GM23338 (cell line): ENCODE measurements around the gene TUBA1B.

Source experiments
- CREB1 ChIP-seq: fragments of 250-450 bp; sonication (Bioruptor Pico); IDR thresholded peaks from 2 replicates; pipeline ENCODE4 v1.5.0; 2020; ENCODE audit warnings: low read depth, mild to moderate bottlenecking, moderate library complexity
- CTCF ChIP-seq, 2 experiments: fragments of 200-600 bp in 1 of 2; sonication (generic) in 1 of 2; conservative IDR thresholded peaks; 2 replicates each; pipeline versions ENCODE4 v1.5.1 to v1.6.1; 2016 to 2017; ENCODE audit warnings: antibody characterized with exemption in 2 of 2, low read depth in 2 of 2, mild to moderate bottlenecking in 2 of 2, moderate library complexity in 1 of 2
- ETS1 ChIP-seq: IDR thresholded peaks from 2 replicates; pipeline ENCODE4 v1.6.1; 2016; ENCODE audit warnings: antibody characterized with exemption
- EZH2 ChIP-seq: fragments of 200-600 bp; sonication (generic); IDR thresholded peaks from one replicate; pipeline ENCODE4 v1.8.0; 2017; ENCODE audit warnings: antibody characterized with exemption, mild to moderate bottlenecking, low read depth; ENCODE audit not compliant: unreplicated experiment
- EZH2phosphoT487 ChIP-seq: fragments of 200-600 bp; sonication (generic); IDR thresholded peaks from one replicate; pipeline ENCODE4 v1.8.1; 2018; ENCODE audit warnings: antibody characterized with exemption; ENCODE audit not compliant: unreplicated experiment
- NANOG ChIP-seq: IDR thresholded peaks from 2 replicates; pipeline ENCODE4 v1.6.1; 2016; ENCODE audit warnings: antibody characterized with exemption, borderline replicate concordance
- POLR2AphosphoS5 ChIP-seq: IDR thresholded peaks from 2 replicates; pipeline ENCODE4 v1.6.1; 2016; ENCODE audit warnings: antibody characterized with exemption, low read depth
- REST ChIP-seq: IDR thresholded peaks from one replicate; pipeline ENCODE4 v1.6.1; 2018; ENCODE audit warnings: antibody characterized with exemption; ENCODE audit not compliant: unreplicated experiment
- STAT1 ChIP-seq: IDR thresholded peaks from one replicate; pipeline ENCODE4 v1.6.1; 2016; ENCODE audit warnings: antibody characterized with exemption; ENCODE audit not compliant: unreplicated experiment
- ZNF114 ChIP-seq: fragments of 250-450 bp; sonication (Bioruptor Pico); IDR thresholded peaks from 2 replicates; pipeline ENCODE4 v1.5.0; 2020; ENCODE audit warnings: mild to moderate bottlenecking, moderate library complexity
- ZNF331 ChIP-seq: fragments of 250-450 bp; sonication (Bioruptor Pico); IDR thresholded peaks from 2 replicates; pipeline ENCODE4 v1.5.0; 2020; ENCODE audit warnings: low read depth, mild to moderate bottlenecking, moderate library complexity

- TF ChIP-seq ETS1: no peak
- no peak for TF ChIP-seq EZH2phosphoT487
- TF ChIP-seq CTCF (conservative IDR thresholded peaks at IDR 0.05; ENCODE audit: low read depth in 2 of 2): no peak
- no peak for TF ChIP-seq EZH2
- TF ChIP-seq POLR2AphosphoS5: no peak
- TF ChIP-seq ZNF331 (CRISPR knock-in tag): no peak
- TF ChIP-seq REST: no peak
- no peak for TF ChIP-seq STAT1
- no peak for TF ChIP-seq CREB1 (CRISPR knock-in tag)
- TF ChIP-seq NANOG: no peak
- no peak for TF ChIP-seq ZNF114
These were observed 13.2 kb upstream of the TUBA1B start for GRCh38 chr12:49144384-49144783.
